ENCODE results near the gene HSPA12B.

HSPA12B gene

GRCh38 chr20:3696745-3697587 lies 35.5 kb upstream of the HSPA12B start:
- no peak overlapping the region for H3K27ac ChIP-seq
- TF ChIP-seq CTCF (IDR thresholded peaks at IDR 0.05) (no peak), ZFX (IDR thresholded peaks at IDR 0.05; ENCODE audit: borderline replicate concordance) (no peak)

- H3K27ac ChIP-seq = no peak overlapping the region
- TF ChIP-seq CTCF (IDR thresholded peaks at IDR 0.05) (no peak), ZFX (IDR thresholded peaks at IDR 0.05; ENCODE audit: borderline replicate concordance) (no peak)
These were observed 34.7 kb upstream of the HSPA12B start for GRCh38 chr20:3697588-3698305.

GRCh38 chr20:3698591-3699001 lies 33.9 kb upstream of the HSPA12B start:
- TF ChIP-seq ZFX (IDR thresholded peaks at IDR 0.05; ENCODE audit: borderline replicate concordance) = no peak
- no peak for TF ChIP-seq CTCF (IDR thresholded peaks at IDR 0.05)
- H3K27ac ChIP-seq = no peak overlapping the region

GRCh38 chr20:3699037-3699436 lies 33.4 kb upstream of the HSPA12B start:
- TF ChIP-seq ZFX (IDR thresholded peaks at IDR 0.05; ENCODE audit: borderline replicate concordance) (no peak), CTCF (IDR thresholded peaks at IDR 0.05) (no peak)
- H3K27ac ChIP-seq = no peak overlapping the region

GRCh38 chr20:3701061-3701998 lies 31.2 kb upstream of the HSPA12B start:
- TF ChIP-seq ZFX (IDR thresholded peaks at IDR 0.05; ENCODE audit: borderline replicate concordance) = no peak
- TF ChIP-seq CTCF (IDR thresholded peaks at IDR 0.05) = no peak
- H3K27ac ChIP-seq = no peak overlapping the region

- TF ChIP-seq CTCF (IDR thresholded peaks at IDR 0.05) = no peak
- no peak overlapping the region for H3K27ac ChIP-seq
These were observed 29.7 kb upstream of the HSPA12B start for GRCh38 chr20:3702611-3703391.

Measured in 22Rv1 (cell line).